HG03025 (cell line): Measurements from ENCODE around the gene GRID1.
"Not testable (repeated sequence)": the region's sequence is repeated elsewhere in the genome, so short reads cannot be mapped to it uniquely, and the experiment has no call there.

Source experiments
- ATAC-seq: cut with Tn5 transposase; IDR thresholded peaks from one replicate; pipeline ENCODE4 v1.9.1; 2021; ENCODE audit warnings: mild to moderate bottlenecking, moderate library complexity; ENCODE audit not compliant: unreplicated experiment, low FRiP score

GRID1 gene

GRCh38 chr10:86104156-86104555, 262.4 kb downstream of the GRID1 start:
- no peak for ATAC-seq

- ATAC-seq: no peak
Measured at GRCh38 chr10:86103391-86104101, 263.0 kb downstream of the GRID1 start.

- ATAC-seq: no peak
Measured at GRCh38 chr10:86102451-86102850, 264.1 kb downstream of the GRID1 start.

DNA sequence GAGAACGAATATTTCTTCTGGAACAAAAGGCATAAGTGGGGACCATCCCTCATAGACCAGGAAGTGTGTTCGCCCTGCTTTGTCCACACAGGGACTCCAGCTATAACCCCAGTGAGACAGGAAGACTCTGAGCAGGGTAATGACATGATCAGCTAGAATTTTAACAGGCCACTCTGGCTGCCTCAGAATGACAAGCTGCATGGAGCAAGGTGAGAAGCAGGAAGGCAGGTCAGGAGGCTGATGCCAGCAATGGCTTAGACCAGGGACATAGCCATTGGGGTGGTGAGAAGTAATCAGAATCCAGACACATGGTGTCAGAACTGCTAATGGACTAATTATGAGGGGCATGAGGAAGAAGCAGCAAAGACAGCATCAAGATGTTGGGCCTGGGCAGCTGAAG, 264.6 kb downstream of the GRID1 start:
- no peak for ATAC-seq

DNA sequence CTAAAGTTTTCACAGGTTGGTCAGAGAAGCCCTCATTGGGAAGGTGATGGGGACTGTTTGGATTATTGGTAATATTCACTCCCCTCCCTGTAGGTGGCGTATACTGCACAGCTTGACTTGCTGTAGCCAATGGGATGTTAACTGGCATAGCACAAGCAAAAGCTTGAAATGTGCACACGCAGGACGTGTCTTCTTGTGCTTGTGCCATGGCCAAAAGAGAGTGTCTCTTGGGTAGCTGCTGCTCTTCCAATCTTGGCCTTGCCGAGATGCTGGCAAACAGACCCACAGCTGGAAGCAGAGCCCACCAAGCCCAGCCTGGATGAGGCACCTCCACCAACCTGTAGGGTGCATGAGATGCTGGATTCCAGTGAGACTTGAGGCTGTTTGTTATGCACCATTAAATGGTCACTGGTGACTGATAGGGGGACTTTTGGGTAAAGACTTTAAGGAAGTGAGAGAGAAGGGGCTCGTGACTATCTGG, 266.0 kb downstream of the GRID1 start:
- peak; percentile 56 for ATAC-seq

DNA sequence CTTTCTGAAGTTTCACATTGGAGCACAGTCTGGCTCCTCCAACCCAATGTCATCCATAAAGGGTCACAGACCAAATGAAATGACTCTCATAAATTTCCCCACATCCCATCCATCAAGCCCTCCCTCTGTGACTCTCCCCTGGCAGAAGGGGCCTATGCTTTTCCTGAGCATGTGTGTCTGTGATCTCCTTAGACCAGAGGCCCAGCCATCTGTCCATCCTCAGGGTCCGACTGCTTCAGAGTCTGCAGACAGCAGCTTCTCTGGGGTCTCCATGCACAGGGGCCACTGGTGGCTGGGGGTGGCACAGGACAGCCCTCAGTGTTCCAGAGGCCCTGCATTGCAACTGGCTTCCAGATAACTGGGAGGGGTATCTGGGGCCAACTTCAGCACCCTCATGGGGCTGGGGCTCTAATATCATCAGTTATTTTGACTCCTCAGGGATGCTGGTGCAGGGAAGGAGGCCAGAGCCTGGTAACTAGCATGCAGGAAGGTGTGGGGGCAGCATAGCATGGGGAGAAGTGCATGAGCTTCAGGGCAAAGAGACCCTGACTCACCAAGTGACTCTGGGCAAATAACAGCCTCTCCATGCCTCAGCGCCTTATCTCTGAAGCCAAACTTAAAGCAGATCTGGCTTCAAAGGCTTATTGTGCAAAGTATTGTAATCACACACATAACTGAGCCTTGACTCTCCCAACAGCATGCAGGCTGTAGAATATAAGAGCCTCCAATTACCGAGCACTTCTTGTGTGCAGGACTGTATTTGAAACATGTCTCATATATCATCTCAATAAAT, 266.9 kb downstream of the GRID1 start:
- no peak for ATAC-seq

GRCh38 chr10:86098187-86098881, 268.3 kb downstream of the GRID1 start:
- ATAC-seq: no peak

DNA sequence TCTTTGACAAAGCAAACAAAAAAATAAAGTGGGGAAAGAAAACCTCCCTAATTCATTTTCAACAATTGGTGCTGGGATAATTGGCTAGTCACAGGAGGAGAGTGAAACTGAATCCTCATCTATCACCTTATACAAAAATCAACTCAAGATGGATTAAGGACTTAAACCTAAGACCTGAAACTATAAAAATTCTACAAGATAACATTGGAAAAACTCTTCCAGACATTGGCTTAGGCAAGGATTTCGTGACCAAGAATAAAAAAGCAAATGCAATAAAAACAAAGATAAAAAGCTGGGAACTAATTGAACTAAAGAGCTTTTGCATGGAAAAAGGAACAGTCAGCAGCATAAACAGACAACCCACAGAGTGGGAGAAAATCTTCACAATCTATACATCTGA, 271.5 kb downstream of the GRID1 start:
- ATAC-seq: not testable (repeated sequence)

DNA sequence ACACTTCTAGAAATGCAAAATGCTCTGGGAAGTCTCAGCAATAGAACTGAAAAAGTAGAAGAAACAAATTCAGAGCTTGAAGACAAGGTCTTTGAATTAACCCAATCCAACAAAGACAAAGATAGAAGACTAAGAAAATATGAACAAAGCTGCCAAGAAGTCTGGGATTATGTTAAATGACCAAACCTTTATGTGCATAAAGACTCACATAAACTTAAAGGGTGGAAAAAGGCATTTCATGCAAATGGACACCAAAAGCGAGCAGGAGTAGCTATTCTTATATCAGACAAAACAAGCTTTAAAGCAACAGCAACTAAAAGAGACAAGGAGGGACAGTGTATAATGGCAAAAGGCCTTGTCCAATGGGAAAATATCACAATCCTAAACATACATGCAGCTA, 274.3 kb downstream of the GRID1 start:
- ATAC-seq: not testable (repeated sequence)

DNA sequence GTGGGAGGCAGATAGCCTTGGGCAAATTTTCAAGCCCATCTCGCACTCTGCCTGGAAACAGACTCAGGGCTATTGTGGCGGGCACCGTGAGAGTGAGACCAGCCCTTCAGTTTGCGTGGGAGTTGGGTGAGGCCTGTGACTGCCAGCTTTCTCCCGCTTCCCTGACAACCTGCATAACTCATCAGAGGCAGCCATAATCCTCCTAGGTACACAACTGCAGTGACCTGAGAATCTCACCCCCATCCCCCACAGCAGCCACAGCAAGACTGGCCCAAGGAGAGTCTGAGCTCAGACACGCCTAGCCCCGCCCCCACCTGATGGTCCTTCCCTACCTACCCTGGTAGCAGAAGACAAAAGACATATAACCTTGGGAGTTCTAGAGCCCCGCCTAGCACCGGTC, 275.4 kb downstream of the GRID1 start:
- no peak for ATAC-seq

DNA sequence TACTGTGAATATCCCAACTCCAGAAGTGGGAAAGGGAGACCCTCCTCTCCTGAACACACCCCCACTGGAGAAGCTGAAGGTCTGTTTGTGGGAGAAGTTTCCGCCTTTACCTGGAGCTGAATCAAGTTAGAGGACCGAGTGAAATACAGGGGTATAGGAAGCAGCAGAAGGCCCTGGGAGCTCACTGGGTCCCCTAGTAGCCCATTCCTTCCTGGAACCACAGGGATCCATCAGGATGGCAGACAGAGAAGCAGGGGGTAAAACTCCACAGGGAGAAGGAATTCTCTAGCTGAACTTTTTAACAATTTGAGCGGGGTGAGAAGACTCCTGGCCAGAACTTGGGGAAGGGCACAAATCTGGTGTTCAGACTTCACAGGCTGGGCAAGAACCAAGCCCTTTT, 275.8 kb downstream of the GRID1 start:
- ATAC-seq: no peak

GRCh38 chr10:86087716-86088115, 278.9 kb downstream of the GRID1 start:
- no peak for ATAC-seq

- ATAC-seq: no peak
Measured at GRCh38 chr10:86086418-86086817, 280.2 kb downstream of the GRID1 start.

- ATAC-seq: no peak
Measured at GRCh38 chr10:86085686-86086085, 280.9 kb downstream of the GRID1 start.

DNA sequence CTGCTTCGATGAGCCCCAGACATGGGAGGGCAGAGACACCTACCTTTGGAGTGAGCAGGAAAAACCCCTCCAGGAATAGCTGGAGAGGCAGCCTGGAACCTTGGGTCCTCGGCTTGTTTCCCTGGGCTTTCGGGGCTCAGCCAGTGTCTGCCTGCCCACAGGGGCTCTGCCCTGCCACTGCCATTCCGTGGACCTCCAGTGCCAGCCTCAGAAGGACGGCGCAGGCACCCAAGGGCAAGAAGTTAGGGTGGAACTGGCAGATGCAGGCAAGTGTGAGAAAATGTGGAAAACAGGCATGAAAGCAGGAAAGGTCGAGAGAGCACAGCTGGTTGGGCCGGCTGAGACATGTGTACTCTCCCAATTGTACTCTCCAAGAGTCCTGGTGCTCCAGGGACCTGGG, 281.5 kb downstream of the GRID1 start:
- ATAC-seq: no peak

GRCh38 chr10:86084585-86084984, 282.0 kb downstream of the GRID1 start:
- no peak for ATAC-seq

DNA sequence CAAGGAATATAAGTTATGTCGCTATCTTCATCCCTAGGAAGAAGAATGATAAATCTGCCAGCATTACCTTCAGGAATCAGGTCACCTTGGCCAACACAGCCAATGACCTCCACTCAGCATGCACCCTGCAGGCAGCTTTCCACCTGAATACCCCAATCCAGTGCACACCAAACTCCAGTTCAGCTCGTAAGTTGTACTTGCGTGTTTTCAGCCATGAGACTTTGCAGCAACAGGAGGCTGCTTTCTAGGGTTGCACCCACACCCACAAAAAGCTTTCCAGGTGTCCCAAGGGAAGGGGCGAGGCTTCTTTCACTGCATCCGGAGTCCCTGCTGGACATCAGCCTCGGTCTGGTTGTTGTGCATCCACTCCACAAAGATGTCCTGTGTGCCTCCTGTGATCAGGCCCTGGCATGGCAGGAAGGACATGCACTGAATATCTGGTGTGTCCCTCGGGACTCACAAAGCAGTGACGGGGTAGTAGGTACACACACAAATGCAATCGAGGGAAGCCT, 282.9 kb downstream of the GRID1 start:
- no peak for ATAC-seq

GRCh38 chr10:86083206-86083605, 283.4 kb downstream of the GRID1 start:
- no peak for ATAC-seq

- no peak for ATAC-seq
Measured at GRCh38 chr10:86082556-86082955, 284.0 kb downstream of the GRID1 start.

DNA sequence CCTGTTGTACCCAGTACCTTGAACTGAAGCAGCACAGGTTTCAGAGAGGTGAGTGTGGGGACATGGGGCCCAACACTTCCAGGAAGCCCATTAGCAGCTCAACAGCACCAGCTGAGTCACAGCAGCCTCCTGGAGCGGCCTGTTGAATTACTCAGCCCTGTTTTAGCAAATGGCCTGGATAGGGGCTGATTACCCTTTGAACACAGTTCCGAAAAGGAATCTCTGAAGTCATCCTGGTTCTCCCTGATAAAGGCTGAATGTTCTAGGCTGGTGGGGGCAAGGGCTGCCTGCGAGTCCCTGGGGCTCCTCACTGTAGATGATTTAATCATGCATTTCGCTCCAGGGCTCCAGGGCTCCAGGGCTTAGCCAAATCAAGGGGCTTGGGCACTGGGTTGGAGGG, 287.5 kb downstream of the GRID1 start:
- no peak for ATAC-seq

DNA sequence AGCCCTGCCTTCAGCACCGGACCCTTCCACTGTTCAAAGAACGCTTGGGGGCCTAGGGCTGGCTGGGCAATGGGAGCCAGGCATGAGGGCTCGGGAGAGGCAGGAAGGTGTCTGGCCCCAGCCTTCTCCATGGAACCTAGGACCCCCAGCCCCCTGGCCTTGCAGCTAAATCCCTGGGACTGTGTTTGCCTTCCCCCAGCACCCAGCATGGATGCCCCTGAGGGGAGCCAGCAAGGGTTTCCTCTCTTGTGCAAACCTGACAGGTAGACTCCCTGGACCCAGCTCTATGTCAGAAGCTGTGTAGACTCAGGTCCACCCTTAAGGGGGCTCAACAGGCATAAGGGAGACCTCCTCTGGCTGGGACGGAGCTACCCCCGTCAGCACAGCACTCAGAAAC, 288.0 kb downstream of the GRID1 start:
- ATAC-seq: no peak
